Common myeloid progenitor, CD34-positive (primary cell): ENCODE results near the gene NTMT1.

ENCODE experiments used
- CTCF ChIA-PET: fragments of 350-600 bp; sonication (Branson Sonifier 250); formaldehyde crosslinking; loops from one replicate; lab custom pipeline; 2021; ENCODE audit warnings: antibody characterized with exemption; lab: Charles Lee
- POLR2A ChIA-PET: fragments of 350-600 bp; sonication (Branson Sonifier 250); formaldehyde crosslinking; loops from one replicate; lab custom pipeline; 2021; ENCODE audit warnings: antibody characterized with exemption; lab: Charles Lee
- DNase-seq, 3 donors: peaks; one replicate each; pipeline versions ENCODE4 v3.0.0 to v3.0.0-alpha.2; 2013
- H3K27ac ChIP-seq, 2 experiments: 1 replicate in 1 of 2; 2 replicates in 1 of 2; pipeline ENCODE4 v1.7.0; 2013; ENCODE audit warnings: inconsistent platforms in 2 of 2, low read length in 2 of 2, mild to moderate bottlenecking in 2 of 2, low read depth in 1 of 2, moderate library complexity in 1 of 2; ENCODE audit not compliant: severe bottlenecking in 2 of 2, insufficient read depth in 1 of 2, poor library complexity in 1 of 2
- H3K27me3 ChIP-seq, 5 experiments: replicated peaks in 2 of 5; 1 replicate in 3 of 5; 2 replicates in 2 of 5; pipeline versions ENCODE4 v1.6.1 to v1.7.0; 2013; ENCODE audit warnings: low read length in 4 of 5, mild to moderate bottlenecking in 2 of 5, moderate library complexity in 2 of 5, inconsistent platforms in 1 of 5; ENCODE audit not compliant: insufficient read depth in 5 of 5, control insufficient read depth in 4 of 5
- H3K36me3 ChIP-seq, 4 experiments: 1 replicate in 2 of 4; 2 replicates in 2 of 4; pipeline versions ENCODE4 v1.6.1 to v1.7.0; 2013; ENCODE audit warnings: low read length in 3 of 4, control low read depth in 1 of 4, mild to moderate bottlenecking in 1 of 4; ENCODE audit not compliant: control insufficient read depth in 4 of 4, insufficient read depth in 4 of 4
- H3K4me1 ChIP-seq, 4 experiments: 1 replicate in 3 of 4; 2 replicates in 1 of 4; pipeline versions ENCODE4 v1.6.1 to v1.7.1; 2013; ENCODE audit warnings: low read length in 3 of 4, mild to moderate bottlenecking in 3 of 4, control low read depth in 1 of 4, inconsistent platforms in 1 of 4, moderate library complexity in 1 of 4; ENCODE audit not compliant: control insufficient read depth in 4 of 4, insufficient read depth in 4 of 4; ENCODE audit errors: control extremely low read depth in 1 of 4
- H3K4me3 ChIP-seq, 7 experiments: 1 replicate in 4 of 7; 2 replicates in 3 of 7; pipeline versions ENCODE4 v1.5.1 to v1.7.0; 2013; ENCODE audit warnings: mild to moderate bottlenecking in 7 of 7, low read length in 6 of 7, moderate library complexity in 6 of 7, inconsistent platforms in 2 of 7, low read depth in 2 of 7, control low read depth in 1 of 7; ENCODE audit not compliant: insufficient read depth in 4 of 7, control insufficient read depth in 1 of 7; ENCODE audit errors: extremely low read depth in 1 of 7
- H3K9me3 ChIP-seq, 5 experiments: 1 replicate in 4 of 5; 2 replicates in 1 of 5; pipeline versions ENCODE4 v1.6.1 to v1.7.1; 2013; ENCODE audit warnings: low read length in 4 of 5, mild to moderate bottlenecking in 2 of 5, inconsistent platforms in 1 of 5, low read depth in 1 of 5, moderate library complexity in 1 of 5; ENCODE audit not compliant: control insufficient read depth in 4 of 5, insufficient read depth in 2 of 5; ENCODE audit errors: control extremely low read depth in 1 of 5
- WGBS: methylation state at CpG from one replicate; pipeline ENCODE4 v1.1.5; 2013; ENCODE audit not compliant: insufficient coverage; 5-methylcytosine and 5-hydroxymethylcytosine counted together

NTMT1 gene

DNA sequence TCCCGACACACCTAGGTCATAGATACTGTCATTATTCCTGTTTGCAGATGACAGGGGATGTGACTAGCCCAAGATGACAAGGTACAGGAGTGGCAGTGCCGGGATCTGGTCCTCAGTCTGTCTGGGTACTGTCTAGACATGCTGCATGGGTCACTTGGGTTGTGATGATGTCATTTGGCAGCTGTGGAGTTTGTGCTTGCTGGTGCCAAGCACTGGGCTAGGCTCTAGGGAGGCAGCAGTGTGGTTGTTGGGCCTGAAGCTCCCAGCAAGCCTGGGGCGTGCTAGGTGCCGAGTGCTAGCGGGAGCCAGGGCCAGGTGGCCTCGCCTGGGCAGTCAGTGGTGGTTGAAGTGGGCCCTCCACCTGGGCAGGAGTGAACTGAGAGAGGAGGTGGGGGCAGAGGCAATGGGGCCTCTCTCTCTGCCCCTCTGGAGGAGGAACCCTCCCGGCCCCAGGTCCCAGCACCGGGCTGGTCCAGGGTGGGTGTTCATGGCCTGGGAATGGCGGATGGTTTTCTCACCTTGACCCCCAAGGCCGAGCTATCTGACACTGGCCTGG lies 24.8 kb downstream of the NTMT1 start:
- 95% methylated on average over 9 of the region's 10 CpGs for WGBS
- no peak overlapping the region for H3K4me3 ChIP-seq
- ChIA-PET POLR2A (no interaction called here), CTCF (interaction anchor here (0.7 to 1.2 kb wide), 3 partner anchors 12 to 87 kb away, joined by 4 to 5 read pairs (median 4); no protein-coding TSS in a partner anchor)
- H3K36me3 ChIP-seq = no peaks in the 10 kb centered on the region
- peaks cover 0 to 3% (median 0%) of the 10 kb centered on the region in 5 experiments for H3K27me3 ChIP-seq
- peaks cover 0 to 3% (median 1%) of the 10 kb centered on the region in 4 experiments for H3K4me1 ChIP-seq
- H3K9me3 ChIP-seq = no peaks in the 10 kb centered on the region
- DNase-seq = no peak
- H3K27ac ChIP-seq = no peak overlapping the region

DNA sequence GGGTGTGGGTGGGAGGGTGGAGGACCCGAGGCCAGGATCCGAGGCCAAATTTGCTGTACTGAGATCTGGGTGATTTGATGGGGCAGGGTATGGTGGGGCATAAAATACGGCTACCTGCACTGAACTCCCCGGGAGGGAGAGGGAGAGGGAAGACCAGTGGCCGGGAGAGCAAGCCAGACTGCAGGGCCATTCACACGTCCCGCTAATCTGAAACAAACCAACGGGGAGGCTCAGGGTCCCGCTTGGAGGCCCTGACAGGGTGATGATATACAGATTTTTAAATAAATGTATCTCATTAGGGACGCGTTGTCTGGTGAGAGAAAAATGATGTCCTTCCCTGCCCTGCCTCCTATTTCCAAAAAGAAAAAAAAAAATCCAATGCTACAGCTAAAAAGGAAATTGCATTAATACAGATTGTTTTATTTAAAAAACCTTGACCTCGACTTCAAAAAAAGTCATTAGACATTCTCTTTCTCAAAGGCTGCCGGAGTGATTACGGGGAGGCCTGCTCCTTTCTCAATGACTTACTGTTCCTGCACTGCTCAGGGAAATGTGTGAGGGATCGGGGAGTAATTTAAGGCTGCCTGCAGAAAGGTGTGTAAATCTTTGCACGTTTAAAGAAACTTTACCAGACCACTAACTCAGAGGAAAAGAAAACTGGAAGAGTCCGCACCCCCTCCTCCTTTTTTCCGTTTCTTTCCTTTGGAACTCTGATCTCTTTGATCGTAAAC lies 28.0 kb downstream of the NTMT1 start:
- Histone ChIP-seq H3K9me3 (no peaks in the 10 kb centered on the region), H3K27ac (no peak overlapping the region), H3K4me3 (no peak overlapping the region), H3K36me3 (no peaks in the 10 kb centered on the region), H3K4me1 (peaks cover 0 to 3% (median 1%) of the 10 kb centered on the region in 4 experiments), H3K27me3 (peaks cover 0 to 6% (median 0%) of the 10 kb centered on the region in 5 experiments)
- POLR2A ChIA-PET = no interaction called here
- 78% methylated on average over 12 of the region's 19 CpGs for WGBS
- DNase-seq = no peak
- CTCF ChIA-PET = interaction anchor here (2.0 to 2.2 kb wide), 2 partner anchors 10 to 127 kb away, joined by 7 read pairs; no protein-coding TSS in a partner anchor

DNA sequence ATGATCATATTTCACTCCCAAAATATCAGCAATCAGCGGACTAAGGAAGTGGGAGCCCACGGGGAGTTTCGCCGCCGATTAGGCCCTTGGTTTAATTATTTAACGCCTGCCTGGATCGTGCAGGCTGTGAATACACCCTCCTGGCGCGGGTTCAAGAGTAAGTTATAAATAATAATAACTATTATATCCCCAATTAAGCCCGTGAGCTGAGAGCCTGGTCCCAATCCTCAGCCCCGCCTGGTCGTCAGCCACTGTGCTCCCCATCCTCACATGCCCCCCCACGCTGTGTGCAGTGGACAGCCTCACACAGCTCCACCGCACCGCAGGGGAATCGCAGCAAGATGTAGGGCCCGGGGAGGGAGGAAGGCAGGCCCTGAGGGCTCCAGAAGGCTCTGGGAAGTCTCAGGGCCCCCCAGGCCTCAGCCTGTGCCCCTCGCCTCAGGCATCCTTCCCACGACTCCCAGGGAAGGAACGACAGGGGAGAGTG lies 28.6 kb downstream of the NTMT1 start:
- CTCF ChIA-PET = interaction anchor here (2.0 kb wide), 1 partner anchor 127 kb away, joined by 7 read pairs; no protein-coding TSS in a partner anchor
- DNase-seq = no peak
- Histone ChIP-seq H3K4me3 (no peak overlapping the region), H3K4me1 (peaks cover 0 to 3% (median 1%) of the 10 kb centered on the region in 4 experiments), H3K27ac (no peak overlapping the region), H3K27me3 (peaks cover 0 to 4% (median 0%) of the 10 kb centered on the region in 5 experiments), H3K36me3 (no peaks in the 10 kb centered on the region), H3K9me3 (no peaks in the 10 kb centered on the region)
- 74% methylated on average over 13 of the region's 20 CpGs for WGBS
- POLR2A ChIA-PET = no interaction called here

DNA sequence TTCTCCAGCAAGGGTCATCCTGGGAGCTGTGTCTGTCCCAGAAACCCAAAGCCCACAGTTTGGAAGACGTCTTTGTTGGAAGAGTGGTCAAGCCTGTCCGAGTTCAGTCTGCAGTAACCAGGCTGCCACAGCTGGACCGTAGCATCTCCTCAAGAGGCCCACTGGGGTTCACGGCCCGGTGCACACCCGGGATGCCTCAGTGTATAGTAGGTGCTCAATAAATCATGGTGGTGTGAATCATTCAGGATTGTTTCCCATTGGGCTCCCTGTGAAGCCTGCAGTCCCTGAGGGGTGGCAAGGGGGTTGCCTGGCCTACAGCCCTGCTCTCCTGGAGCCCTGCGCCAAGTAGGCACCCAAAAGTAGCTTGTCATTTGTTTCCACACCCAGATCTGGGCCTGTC lies 29.2 kb downstream of the NTMT1 start:
- ChIA-PET CTCF (interaction anchor here (2.0 kb wide), 1 partner anchor 126 kb away, joined by 7 read pairs; no protein-coding TSS in a partner anchor), POLR2A (no interaction called here)
- H3K27ac ChIP-seq = no peak overlapping the region
- WGBS = 100% methylated on average over 6 of the region's 7 CpGs
- peaks cover 0 to 3% (median 0%) of the 10 kb centered on the region in 5 experiments for H3K27me3 ChIP-seq
- H3K36me3 ChIP-seq = no peaks in the 10 kb centered on the region
- no peak overlapping the region for H3K4me3 ChIP-seq
- DNase-seq = no peak
- H3K9me3 ChIP-seq = no peaks in the 10 kb centered on the region
- H3K4me1 ChIP-seq = peaks cover 0 to 3% (median 1%) of the 10 kb centered on the region in 4 experiments

DNA sequence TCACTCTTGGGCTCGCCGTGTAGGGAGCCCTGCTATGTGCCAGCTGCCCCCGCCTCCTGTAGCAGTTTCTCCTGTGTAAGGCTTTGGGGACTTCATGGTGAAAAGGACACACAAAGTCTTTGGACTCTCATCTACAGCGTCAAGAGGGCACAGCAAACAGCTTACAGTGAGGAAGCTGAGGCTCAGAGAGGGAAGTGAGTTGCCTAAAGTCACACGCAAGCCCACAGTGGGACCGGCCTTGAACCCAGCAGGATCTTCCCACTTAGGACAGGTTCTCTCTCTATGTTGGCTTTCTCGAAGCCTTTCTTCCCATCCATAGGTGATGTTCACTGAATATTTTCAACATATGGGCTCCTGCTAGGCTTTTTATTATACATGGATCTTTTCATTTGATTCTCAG lies 29.7 kb downstream of the NTMT1 start:
- Histone ChIP-seq H3K36me3 (no peaks in the 10 kb centered on the region), H3K27ac (no peak overlapping the region), H3K4me3 (no peak overlapping the region), H3K27me3 (peaks cover 0 to 4% (median 2%) of the 10 kb centered on the region in 5 experiments), H3K4me1 (peaks cover 0 to 3% (median 1%) of the 10 kb centered on the region in 4 experiments), H3K9me3 (no peaks in the 10 kb centered on the region)
- ChIA-PET CTCF (interaction anchor here (1.2 to 2.0 kb wide), 2 partner anchors 16 to 126 kb away, joined by 3 to 7 read pairs; no protein-coding TSS in a partner anchor), POLR2A (no interaction called here)
- no peak for DNase-seq
- WGBS = 92% methylated on average over 7 of the region's 7 CpGs

DNA sequence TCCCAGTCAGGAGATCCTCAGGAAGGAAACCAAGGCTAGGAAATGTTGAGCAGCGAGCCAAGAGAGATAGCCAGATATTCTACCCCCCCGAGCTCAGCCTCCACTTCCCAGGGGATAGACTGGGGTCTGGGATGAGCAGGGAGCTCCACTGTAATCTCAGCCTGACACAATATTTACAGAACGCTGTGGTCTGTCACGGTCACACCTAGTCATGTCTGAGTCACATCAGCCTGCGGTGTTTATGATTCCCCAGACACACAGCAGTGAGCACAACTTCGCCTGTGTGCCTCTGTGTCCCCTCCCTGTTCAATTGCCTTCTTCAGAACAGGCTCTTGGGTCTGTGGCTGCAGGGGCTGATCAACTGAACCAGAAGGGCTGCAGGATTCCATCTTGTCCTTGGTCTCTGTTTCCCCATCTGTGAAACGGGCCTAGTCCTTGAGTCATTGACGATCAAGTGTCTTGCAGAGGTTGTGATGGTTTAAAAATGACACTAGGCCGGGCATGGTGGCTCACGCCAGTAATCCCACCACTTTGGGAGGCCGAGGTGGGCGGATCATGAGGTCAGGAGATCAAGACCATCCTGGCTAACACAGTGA lies 30.9 kb downstream of the NTMT1 start:
- Histone ChIP-seq H3K4me1 (peaks cover 0 to 3% (median 1%) of the 10 kb centered on the region in 4 experiments), H3K36me3 (no peaks in the 10 kb centered on the region), H3K27ac (no peak overlapping the region), H3K4me3 (no peak overlapping the region), H3K27me3 (peaks cover 0 to 10% (median 3%) of the 10 kb centered on the region in 5 experiments), H3K9me3 (no peaks in the 10 kb centered on the region)
- WGBS = 95% methylated on average over 10 of the region's 12 CpGs
- CTCF ChIA-PET = interaction anchor here (0.7 to 1.3 kb wide), 4 partner anchors 13 to 20 kb away, joined by 3 read pairs; no protein-coding TSS in a partner anchor
- no peak for DNase-seq
- POLR2A ChIA-PET = no interaction called here
